NCI-H510A (cell line): ENCODE measurements around the gene TRIM58.

Experiments used
- DNase-seq: peaks from one replicate; lab custom pipeline; 2025; lab: John Stamatoyannopoulos, UW

Gene TRIM58

GRCh38 chr1:247895163-247895637, 38.2 kb downstream of the TRIM58 start, which contains the start of gene OR2W3:
Gene OR2W3, plus strand, starts transcription at chr1:247895587. Its CDS starts 0 bp downstream, at chr1:247895587.
- DNase-seq = no peak

GRCh38 chr1:247895976-247896375, 39.0 kb downstream of the TRIM58 start:
- no peak for DNase-seq

- no peak for DNase-seq
These were observed 47.1 kb downstream of the TRIM58 start for GRCh38 chr1:247904122-247904521.

- DNase-seq = no peak
These were observed 48.2 kb downstream of the TRIM58 start for GRCh38 chr1:247905181-247905580.

GRCh38 chr1:247905910-247906503, 49.0 kb downstream of the TRIM58 start:
- DNase-seq = no peak

- DNase-seq = no peak
These were observed 49.6 kb downstream of the TRIM58 start for GRCh38 chr1:247906504-247907047.

- DNase-seq = no peak
These were observed 51.8 kb downstream of the TRIM58 start for GRCh38 chr1:247908766-247909165.

GRCh38 chr1:247913786-247914185, 56.8 kb downstream of the TRIM58 start:
- no peak for DNase-seq

GRCh38 chr1:247914941-247915662, 58.1 kb downstream of the TRIM58 start:
- DNase-seq = no peak

- DNase-seq = no peak
These were observed 63.0 kb downstream of the TRIM58 start, which contains the start of gene OR2T8 for GRCh38 chr1:247919952-247920351. Gene OR2T8, plus strand, starts transcription at chr1:247920252. Its CDS starts 766 bp downstream, at chr1:247921018.

GRCh38 chr1:247923941-247924340, 67.0 kb downstream of the TRIM58 start:
- DNase-seq = no peak

- no peak for DNase-seq
These were observed 67.9 kb downstream of the TRIM58 start, which contains the start of gene OR2AJ1 for GRCh38 chr1:247924868-247925267. Gene OR2AJ1, plus strand, starts transcription at chr1:247924889. Its CDS starts 8,880 bp downstream, at chr1:247933769.
